IMR-90 (cell line): ENCODE results near the gene TNFRSF21. TPM values are rescaled to one million over a fixed set of nuclear protein-coding genes. Genes with fewer than 3 reads are reported as not detected.

Experiments used
- ATAC-seq: fragments of 200-7000 bp; cut with Tn5 transposase; 2 replicates; pipeline ENCODE4 v1.9.1; 2020; ENCODE audit warnings: low read depth, mild to moderate bottlenecking, moderate library complexity
- BruUV-seq: library from RNA; stranded (reverse); fragments of 400-500 nt; replicated peaks from 2 replicates; lab custom pipeline; 2021; lab: Mats Ljungman, UMichigan
- CTCF ChIA-PET: fragments of 300-600 bp; formaldehyde crosslinking; extraction: SDS; loops from one replicate; lab custom pipeline; 2021; ENCODE audit warnings: antibody characterized with exemption; lab: Yijun Ruan, JAX
- POLR2A ChIA-PET: fragments of 300-600 bp; sonication (Branson Sonifier 250); formaldehyde crosslinking; loops from one replicate; lab custom pipeline; 2022; ENCODE audit warnings: antibody characterized with exemption; ENCODE audit not compliant: unreplicated experiment; lab: Charles Lee
- DNase-seq: peaks from one replicate; pipeline ENCODE4 v3.0.0; 2013
- H2AFZ ChIP-seq: replicated peaks from 2 replicates; pipeline ENCODE3; 2013; ENCODE audit warnings: low read length, mild to moderate bottlenecking; ENCODE audit not compliant: poor library complexity
- H2AK5ac ChIP-seq: 2 replicates; pipeline ENCODE4 v1.6.1; 2013; ENCODE audit warnings: low read depth, low read length, inconsistent platforms
- H2AK9ac ChIP-seq: replicated peaks from 2 replicates; pipeline ENCODE3; 2013; ENCODE audit warnings: mild to moderate bottlenecking, low read depth, low read length, moderate library complexity; ENCODE audit not compliant: poor library complexity
- H2BK120ac ChIP-seq: 2 replicates; pipeline ENCODE4 v1.6.1; 2013; ENCODE audit warnings: low read depth, low read length, inconsistent platforms
- H2BK15ac ChIP-seq: 3 replicates; pipeline ENCODE4 v1.6.1; 2013; ENCODE audit warnings: low read depth, low read length, inconsistent platforms
- H2BK20ac ChIP-seq: 2 replicates; pipeline ENCODE4 v1.6.1; 2013; ENCODE audit warnings: low read depth, mild to moderate bottlenecking, inconsistent platforms, low read length, moderate library complexity
- H2BK5ac ChIP-seq: 2 replicates; pipeline ENCODE4 v1.6.1; 2013; ENCODE audit warnings: mild to moderate bottlenecking, low read depth, low read length, inconsistent platforms; ENCODE audit not compliant: poor library complexity, severe bottlenecking
- H3K14ac ChIP-seq: replicated peaks from 2 replicates; pipeline ENCODE4 v1.6.1; 2013; ENCODE audit warnings: low read depth, low read length, inconsistent platforms
- H3K18ac ChIP-seq: 2 replicates; pipeline ENCODE4 v1.6.1; 2013; ENCODE audit warnings: low read depth, low read length, control low read depth
- H3K23ac ChIP-seq: 2 replicates; pipeline ENCODE4 v1.6.1; 2013; ENCODE audit warnings: low read depth, low read length, inconsistent platforms
- H3K27ac ChIP-seq: 2 replicates; pipeline ENCODE4 v1.5.1; 2013; ENCODE audit warnings: mild to moderate bottlenecking, control low read depth, low read length; ENCODE audit not compliant: insufficient read depth
- H3K27me3 ChIP-seq: 2 replicates; pipeline ENCODE4 v1.6.1; 2013; ENCODE audit warnings: low read length; ENCODE audit not compliant: control insufficient read depth, insufficient read depth
- H3K36me3 ChIP-seq: 2 replicates; pipeline ENCODE4 v1.6.1; 2013; ENCODE audit warnings: low read length, mixed read lengths; ENCODE audit not compliant: control insufficient read depth, insufficient read depth
- H3K4ac ChIP-seq: 2 replicates; pipeline ENCODE4 v1.6.1; 2013; ENCODE audit warnings: low read depth, low read length, inconsistent platforms
- H3K4me1 ChIP-seq: 2 replicates; pipeline ENCODE4 v1.6.1; 2013; ENCODE audit warnings: low read length, mixed read lengths; ENCODE audit not compliant: control insufficient read depth, insufficient read depth
- H3K4me2 ChIP-seq: 2 replicates; pipeline ENCODE4 v1.6.1; 2013; ENCODE audit warnings: low read depth, mild to moderate bottlenecking, control low read depth, low read length, moderate library complexity
- H3K4me3 ChIP-seq: 2 replicates; pipeline ENCODE4 v1.5.1; 2013; ENCODE audit warnings: low read depth, mild to moderate bottlenecking, control low read depth, low read length, moderate library complexity; ENCODE audit not compliant: insufficient read depth
- H3K56ac ChIP-seq: 2 replicates; pipeline ENCODE4 v1.6.1; 2013; ENCODE audit warnings: low read length, inconsistent platforms; ENCODE audit not compliant: insufficient read depth; ENCODE audit errors: extremely low read depth
- H3K79me1 ChIP-seq, 2 experiments: 2 replicates each; pipeline ENCODE4 v1.6.1; 2013; ENCODE audit warnings: low read length in 2 of 2, inconsistent platforms in 1 of 2, low read depth in 1 of 2
- H3K9ac ChIP-seq: 2 replicates; pipeline ENCODE4 v1.6.1; 2013; ENCODE audit warnings: low read depth, low read length, control low read depth
- H3K9me1 ChIP-seq: 2 replicates; pipeline ENCODE4 v1.6.1; 2013; ENCODE audit warnings: low read length, inconsistent platforms; ENCODE audit not compliant: insufficient read depth
- H3K9me3 ChIP-seq: 2 replicates; pipeline ENCODE4 v1.6.1; 2013; ENCODE audit warnings: low read length; ENCODE audit not compliant: control insufficient read depth, insufficient read depth
- H4K20me1 ChIP-seq: 2 replicates; pipeline ENCODE4 v1.6.1; 2013; ENCODE audit warnings: low read length, inconsistent platforms; ENCODE audit not compliant: insufficient read depth
- H4K5ac ChIP-seq: 2 replicates; pipeline ENCODE4 v1.6.1; 2013; ENCODE audit warnings: mild to moderate bottlenecking, low read depth, low read length, control low read depth
- H4K8ac ChIP-seq, 2 experiments: 2 replicates each; pipeline ENCODE4 v1.6.1; 2013; ENCODE audit warnings: low read depth in 2 of 2, low read length in 2 of 2, control low read depth in 1 of 2, inconsistent platforms in 1 of 2
- H4K91ac ChIP-seq: 2 replicates; pipeline ENCODE4 v1.6.1; 2013; ENCODE audit warnings: low read depth, low read length, inconsistent platforms; ENCODE audit not compliant: insufficient read depth
- CHD1 ChIP-seq: IDR thresholded peaks from 2 replicates; pipeline ENCODE4 v1.6.1; 2012; ENCODE audit warnings: low read depth, low read length, improper control_type of control experiment
- FOS ChIP-seq: fragments of 150-350 bp; IDR thresholded peaks from 2 replicates; pipeline ENCODE4 v1.6.1; 2016; ENCODE audit warnings: low read depth, low read length
- RAD21 ChIP-seq: IDR thresholded peaks from 2 replicates; pipeline ENCODE4 v1.6.1; 2012; ENCODE audit warnings: low read length, improper control_type of control experiment
- RCOR1 ChIP-seq: IDR thresholded peaks from 2 replicates; pipeline ENCODE4 v1.6.1; 2012; ENCODE audit warnings: mild to moderate bottlenecking, low read length, improper control_type of control experiment; ENCODE audit not compliant: insufficient replicate concordance
- USF2 ChIP-seq: fragments of 150-350 bp; IDR thresholded peaks from 2 replicates; pipeline ENCODE4 v1.6.1; 2017; ENCODE audit warnings: mild to moderate bottlenecking, antibody characterized with exemption, low read length, low read depth
- WGBS, 2 experiments: methylation state at CpG; one replicate each; pipeline versions ENCODE4 v1.1.5 to v1.1.7; 2013; ENCODE audit warnings: missing lambda C conversion rate in 2 of 2; ENCODE audit not compliant: insufficient read length in 1 of 2; ENCODE audit errors: extremely low coverage in 2 of 2; 5-methylcytosine and 5-hydroxymethylcytosine counted together
- dilution Hi-C: fragments of 300-500 bp; cut with HindIII; formaldehyde crosslinking; loops from one replicate; pipeline ENCODE4 v1.14.3; 2018; ENCODE audit warnings: low sequenced_read_pairs; ENCODE audit not compliant: unreplicated experiment
- in situ Hi-C: fragments of 300-500 bp; cut with MboI; formaldehyde crosslinking; loops from 3 replicates; pipeline ENCODE4 v1.14.3; 2019; ENCODE audit warnings: low sequenced_read_pairs, inconsistent platforms, mixed read lengths
- intact Hi-C: fragments of 100-400 bp; cut with micrococcal nuclease; formaldehyde crosslinking; loops from 2 replicates; pipeline ENCODE4 v1.10.0; 2022
- polyA plus RNA-seq, 3 experiments: library from polyadenylated mRNA; depleted of rRNA; stranded (reverse); fragments of >200 nt; gene quantifications; 2 replicates each; pipeline ENCODE4 v1.2.3, GENCODE V29; 2012; ENCODE audit warnings: low replicate concordance in 1 of 3
- total RNA-seq: library from RNA; depleted of rRNA; stranded (reverse); fragments of >200 nt; gene quantifications from 2 replicates; pipeline ENCODE4 v1.2.3, GENCODE V29; 2012
- TF ChIP-seq, protein P1 (sequence below): conservative IDR thresholded peaks from 2 replicates; pipeline ENCODE4 v1.5.1; 2012; ENCODE audit warnings: mild to moderate bottlenecking, low read depth, low read length, improper control_type of control experiment

Gene TNFRSF21
- total and polyA plus RNA-seq, 2 of the 4 experiments (the other 2 are of a cell fraction), result 2.9 to 6.9 TPM

DNA sequence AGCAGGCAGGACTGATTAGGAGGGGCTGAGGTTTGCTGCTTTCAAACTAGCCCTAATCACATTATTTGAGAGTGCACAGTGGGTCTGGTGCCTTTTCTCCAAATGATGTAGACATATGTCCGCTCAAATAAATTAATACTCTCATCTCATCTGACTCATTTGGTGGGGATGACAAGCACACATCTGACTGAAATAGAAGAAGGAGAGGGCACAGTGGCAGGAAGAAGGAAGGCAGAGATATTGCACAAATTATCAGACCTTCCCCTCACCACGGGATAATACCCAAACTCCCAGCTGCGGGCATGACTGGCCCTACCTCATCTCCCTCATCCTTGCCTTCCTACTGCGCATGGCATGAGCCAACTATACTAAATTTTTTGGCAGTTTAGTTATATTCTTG is 33.9 kb upstream of the TNFRSF21 start:
- POLR2A ChIA-PET, result no interaction called here
- no peak overlapping the region for H3K23ac ChIP-seq
- no peak overlapping the region for H2BK15ac ChIP-seq
- H2BK120ac ChIP-seq, result no peak overlapping the region
- no peak overlapping the region for H3K27ac ChIP-seq
- H3K4me2 ChIP-seq, result no peak overlapping the region
- no TSS peak for BruUV-seq
- dilution Hi-C loops (no loop called here), intact Hi-C loops (no loop called here), in situ Hi-C loops (no loop called here)
- H2AK5ac ChIP-seq, result no peak overlapping the region
- DNase-seq (no peak), ATAC-seq (no peak)
- no peak overlapping the region for H3K4me3 ChIP-seq
- H2BK5ac ChIP-seq, result no peak overlapping the region
- no peaks in the 10 kb centered on the region for H3K9me3 ChIP-seq
- no peak overlapping the region for H3K9ac ChIP-seq
- H3K27me3 ChIP-seq, result no peaks in the 10 kb centered on the region
- H4K8ac ChIP-seq, result no peak overlapping the region
- peaks cover 2% of the 10 kb centered on the region; the same call in 1 of the 2 replicates for H3K9me1 ChIP-seq
- no peak overlapping the region for H3K56ac ChIP-seq
- no peak overlapping the region for H2BK20ac ChIP-seq
- H3K79me1 ChIP-seq, result no peaks in the 10 kb centered on the region
- no CpG with 5 or more reads among the region's 4 CpGs for WGBS, 2 experiments
- H4K20me1 ChIP-seq, result no peaks in the 10 kb centered on the region
- H3K4me1 ChIP-seq, result no peaks in the 10 kb centered on the region
- TF ChIP-seq FOS (no peak), RAD21 (no peak), RCOR1 (no peak), CHD1 (no peak), USF2 (no peak)
- TF ChIP-seq, protein P1, sequence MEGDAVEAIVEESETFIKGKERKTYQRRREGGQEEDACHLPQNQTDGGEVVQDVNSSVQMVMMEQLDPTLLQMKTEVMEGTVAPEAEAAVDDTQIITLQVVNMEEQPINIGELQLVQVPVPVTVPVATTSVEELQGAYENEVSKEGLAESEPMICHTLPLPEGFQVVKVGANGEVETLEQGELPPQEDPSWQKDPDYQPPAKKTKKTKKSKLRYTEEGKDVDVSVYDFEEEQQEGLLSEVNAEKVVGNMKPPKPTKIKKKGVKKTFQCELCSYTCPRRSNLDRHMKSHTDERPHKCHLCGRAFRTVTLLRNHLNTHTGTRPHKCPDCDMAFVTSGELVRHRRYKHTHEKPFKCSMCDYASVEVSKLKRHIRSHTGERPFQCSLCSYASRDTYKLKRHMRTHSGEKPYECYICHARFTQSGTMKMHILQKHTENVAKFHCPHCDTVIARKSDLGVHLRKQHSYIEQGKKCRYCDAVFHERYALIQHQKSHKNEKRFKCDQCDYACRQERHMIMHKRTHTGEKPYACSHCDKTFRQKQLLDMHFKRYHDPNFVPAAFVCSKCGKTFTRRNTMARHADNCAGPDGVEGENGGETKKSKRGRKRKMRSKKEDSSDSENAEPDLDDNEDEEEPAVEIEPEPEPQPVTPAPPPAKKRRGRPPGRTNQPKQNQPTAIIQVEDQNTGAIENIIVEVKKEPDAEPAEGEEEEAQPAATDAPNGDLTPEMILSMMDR, result no peak
- H3K4ac ChIP-seq, result no peak overlapping the region
- H4K91ac ChIP-seq, result no peak overlapping the region
- no peaks in the 10 kb centered on the region for H3K36me3 ChIP-seq
- H2AK9ac ChIP-seq, result no peak overlapping the region
- CTCF ChIA-PET, result no interaction called here
- H3K18ac ChIP-seq, result no peak overlapping the region
- H3K14ac ChIP-seq, result no peak overlapping the region
- no peak overlapping the region for H2AFZ ChIP-seq
- no peak overlapping the region for H4K5ac ChIP-seq
